Measurements from ENCODE around the gene LRRK2. TPM values are rescaled to one million over a fixed set of nuclear protein-coding genes. Genes with fewer than 3 reads are reported as not detected.
A peak's percentile ranks its signal among the peaks of the same experiment; 100 is the strongest.

LRRK2 gene
- polyA plus RNA-seq, 2 of the 4 experiments (the other 2 are of a cell fraction): 5.3 to 20.4 TPM

DNA sequence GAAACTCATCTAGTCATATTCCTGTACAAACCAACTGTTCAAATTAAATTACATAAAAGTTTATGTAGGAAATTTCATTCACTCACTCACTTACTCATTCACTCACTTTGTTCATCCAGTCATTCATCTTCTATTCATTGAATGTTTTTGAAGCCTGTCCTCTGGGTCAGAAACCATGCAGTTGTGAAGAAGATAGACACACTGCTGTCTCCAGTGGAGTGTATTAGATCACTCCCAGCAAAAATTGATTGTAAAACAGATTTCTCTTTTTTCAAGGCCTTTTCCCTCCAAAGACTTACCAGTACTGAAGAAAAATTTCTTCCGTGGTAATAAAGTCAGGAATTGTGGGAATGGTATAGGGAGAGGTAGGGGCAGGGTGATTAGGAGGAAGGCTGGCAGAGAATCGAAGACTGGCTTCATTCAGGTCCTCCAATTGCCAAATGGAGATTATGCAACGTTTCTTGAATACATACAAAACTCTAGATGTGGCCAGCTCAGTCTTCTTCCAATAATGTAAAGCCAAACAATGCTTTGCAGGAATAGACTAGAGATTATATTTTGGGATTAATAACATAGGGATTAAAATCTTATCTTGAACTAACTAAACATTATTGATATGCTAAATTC lies 9.1 kb downstream of the LRRK2 start:
- ChIA-PET POLR2A (no interaction called here), CTCF (no interaction called here)
- Histone ChIP-seq H3K27ac (no peak overlapping the region), H3K4me2 (no peak overlapping the region), H3K4me3 (no peak overlapping the region), H3K9me3 (no peaks in the 10 kb centered on the region), H3K4me1 (peaks cover 41% of the 10 kb centered on the region)
- FAIRE-seq (peak; percentile 61), ATAC-seq (no peak; a peak in 1 of 6 replicates), DNase-seq (ENCODE audit: low read depth in 1 of 2, low spot score in 1 of 2) (no peak)
- 88% methylated on average over 3 of the region's 3 CpGs for WGBS (ENCODE audit: missing lambda C conversion rate)
- TF ChIP-seq MAFK (IDR thresholded peaks at IDR 0.05; ENCODE audit: partially characterized antibody) (no peak), HDAC2 (IDR thresholded peaks at IDR 0.05) (no peak), RNF2 (IDR thresholded peaks at IDR 0.05; ENCODE audit: borderline replicate concordance, low read depth) (no peak), EHMT2 (IDR thresholded peaks at IDR 0.05; ENCODE audit: low read depth) (no peak)

GRCh38 chr12:40236357-40236850 lies 11.6 kb downstream of the LRRK2 start:
- no peak overlapping the region for H3K27ac ChIP-seq
- peaks cover 24% of the 10 kb centered on the region for H3K4me1 ChIP-seq
- CTCF ChIA-PET: no interaction called here
- POLR2A ChIA-PET: no interaction called here
- FAIRE-seq (no peak), DNase-seq (ENCODE audit: low read depth in 1 of 2, low spot score in 1 of 2) (no peak), ATAC-seq (no peak)
- no peak overlapping the region for H3K4me2 ChIP-seq
- no peak overlapping the region for H3K4me3 ChIP-seq
- 87% methylated on average over 3 of the region's 3 CpGs for WGBS (ENCODE audit: missing lambda C conversion rate)
- no peak for TF ChIP-seq ELK1 (IDR thresholded peaks at IDR 0.05; ENCODE audit: low read depth, low read length)
- TF ChIP-seq CBX2 (IDR thresholded peaks at IDR 0.05; ENCODE audit: borderline replicate concordance, low read depth): no peak
- no peak for TF ChIP-seq MAFK (IDR thresholded peaks at IDR 0.05; ENCODE audit: partially characterized antibody)
- TF ChIP-seq KDM1A (IDR thresholded peaks at IDR 0.05; ENCODE audit: low read depth): no peak
- no peak for TF ChIP-seq NFE2L2 (conservative IDR thresholded peaks at IDR 0.05; ENCODE audit: low read length)
- no peak for TF ChIP-seq KDM5A (IDR thresholded peaks at IDR 0.05)
- no peak for TF ChIP-seq GATA3 (IDR thresholded peaks at IDR 0.05; ENCODE audit: borderline replicate concordance)
- TF ChIP-seq HDAC2 (IDR thresholded peaks at IDR 0.05): no peak
- TF ChIP-seq MAZ (IDR thresholded peaks at IDR 0.05; ENCODE audit: borderline replicate concordance, low read depth, low read length): no peak
- no peak for TF ChIP-seq ZFP36 (IDR thresholded peaks at IDR 0.05; ENCODE audit: borderline replicate concordance, partially characterized antibody)
- no peak for TF ChIP-seq POLR2AphosphoS2 (conservative IDR thresholded peaks at IDR 0.05; ENCODE audit: low read length)
- no peak for TF ChIP-seq POLR2A (IDR thresholded peaks at IDR 0.05; ENCODE audit: low read length)
- TF ChIP-seq RCOR1 (IDR thresholded peaks at IDR 0.05; ENCODE audit: low read depth, low read length): no peak
- no peak for TF ChIP-seq HMGXB4 (CRISPR knock-in tag; IDR thresholded peaks at IDR 0.05; ENCODE audit: borderline replicate concordance)
- TF ChIP-seq REST (IDR thresholded peaks at IDR 0.05): no peak
- no peak for TF ChIP-seq E2F6 (IDR thresholded peaks at IDR 0.05; ENCODE audit: borderline replicate concordance, low read depth)
- no peak for TF ChIP-seq SMC3 (IDR thresholded peaks at IDR 0.05)
- no peak for TF ChIP-seq BHLHE40 (IDR thresholded peaks at IDR 0.05; ENCODE audit: low read depth, low read length)
- TF ChIP-seq TP53 (CRISPR knock-in tag; IDR thresholded peaks at IDR 0.05): no peak
- no peak for TF ChIP-seq PBX3 (IDR thresholded peaks at IDR 0.05)
- H3K9me3 ChIP-seq: no peaks in the 10 kb centered on the region

Data from A549 (cell line).